Gastrocnemius medialis (tissue), 4 donors: ENCODE measurements around the gene TMEM72.

Source experiments
- POLR2A ChIP-seq, 2 donors: fragments of 450-650 bp; IDR thresholded peaks; one replicate each; pipeline ENCODE4 v1.6.1; 2017; ENCODE audit warnings: antibody characterized with exemption in 2 of 2, mild to moderate bottlenecking in 2 of 2, moderate library complexity in 2 of 2
- TF ChIP-seq, protein P1 (sequence below), 5 experiments: fragments of 450-650 bp in 3 of 5; fragments of 200-600 bp in 2 of 5; sonication (generic) in 2 of 5; IDR thresholded peaks in 4 of 5; conservative IDR thresholded peaks in 1 of 5; 1 replicate in 4 of 5; 2 replicates in 1 of 5; pipeline ENCODE4 v1.5.1; 2016 to 2019; ENCODE audit warnings: antibody characterized with exemption in 5 of 5, mild to moderate bottlenecking in 3 of 5, moderate library complexity in 3 of 5

DNA sequence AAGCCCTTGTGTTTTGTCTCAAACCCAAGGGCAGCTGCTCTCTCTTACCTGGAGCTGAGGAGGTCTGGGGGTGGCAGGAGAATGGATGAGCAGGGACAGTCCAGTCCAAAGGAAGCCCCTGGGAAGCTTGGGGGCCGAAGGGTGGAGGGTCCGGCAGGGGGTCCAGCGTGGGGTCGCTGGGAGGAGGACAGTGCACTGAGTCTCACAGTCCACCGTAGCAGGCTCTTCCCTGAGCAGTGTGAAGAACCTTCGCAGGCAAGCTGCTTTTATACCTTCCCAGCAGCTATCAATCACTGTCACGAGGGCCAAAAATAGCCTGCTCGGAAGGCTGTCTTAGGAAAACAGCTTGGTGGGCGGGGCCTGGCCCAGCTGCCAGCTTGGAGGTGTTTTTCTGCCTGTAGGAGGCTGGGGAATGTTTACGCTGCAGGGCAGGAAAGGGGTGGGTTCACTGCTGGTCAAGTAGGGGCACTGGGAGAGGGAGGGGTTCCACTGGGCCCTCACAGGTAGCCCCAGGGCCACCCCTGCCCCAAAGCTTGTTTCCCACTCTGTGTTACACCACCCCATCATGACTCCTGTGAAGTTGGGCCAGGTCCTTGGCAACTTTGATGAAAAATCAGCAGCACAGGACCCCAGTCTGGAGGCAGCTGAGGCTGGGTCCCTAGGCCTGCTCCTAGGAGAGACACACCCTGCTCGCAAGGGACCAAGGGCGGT lies 67.6 kb downstream of the TMEM72 start, which contains the start of gene DEPP1:
- TF ChIP-seq POLR2A (IDR thresholded peaks at IDR 0.05), result peak; percentile 100
- TF ChIP-seq, protein P1, sequence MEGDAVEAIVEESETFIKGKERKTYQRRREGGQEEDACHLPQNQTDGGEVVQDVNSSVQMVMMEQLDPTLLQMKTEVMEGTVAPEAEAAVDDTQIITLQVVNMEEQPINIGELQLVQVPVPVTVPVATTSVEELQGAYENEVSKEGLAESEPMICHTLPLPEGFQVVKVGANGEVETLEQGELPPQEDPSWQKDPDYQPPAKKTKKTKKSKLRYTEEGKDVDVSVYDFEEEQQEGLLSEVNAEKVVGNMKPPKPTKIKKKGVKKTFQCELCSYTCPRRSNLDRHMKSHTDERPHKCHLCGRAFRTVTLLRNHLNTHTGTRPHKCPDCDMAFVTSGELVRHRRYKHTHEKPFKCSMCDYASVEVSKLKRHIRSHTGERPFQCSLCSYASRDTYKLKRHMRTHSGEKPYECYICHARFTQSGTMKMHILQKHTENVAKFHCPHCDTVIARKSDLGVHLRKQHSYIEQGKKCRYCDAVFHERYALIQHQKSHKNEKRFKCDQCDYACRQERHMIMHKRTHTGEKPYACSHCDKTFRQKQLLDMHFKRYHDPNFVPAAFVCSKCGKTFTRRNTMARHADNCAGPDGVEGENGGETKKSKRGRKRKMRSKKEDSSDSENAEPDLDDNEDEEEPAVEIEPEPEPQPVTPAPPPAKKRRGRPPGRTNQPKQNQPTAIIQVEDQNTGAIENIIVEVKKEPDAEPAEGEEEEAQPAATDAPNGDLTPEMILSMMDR (IDR thresholded peaks at IDR 0.05 in 4 of 5, conservative IDR thresholded peaks at IDR 0.05 in 1 of 5), result peak in 3 of 5 experiments; percentile 22 to 46 (median 39)
